Stimulated activated naive CD8-positive, alpha-beta T cell treated with anti-CD3 and anti-CD28 coated beads, Interleukin-15, amount 100 ng/mL, for 72 hours (primary cell): ENCODE data around the gene AP2A2.

Experiments used
- ATAC-seq: fragments of 150-1000 bp; cut with Tn5 transposase; 2 replicates; pipeline ENCODE4 v1.10.0; 2021; ENCODE audit warnings: mild to moderate bottlenecking, moderate library complexity
- DNase-seq, 2 donors: peaks; one replicate each; pipeline ENCODE4 v3.0.0; 2021 to 2022
- H3K27ac Mint-ChIP-seq, 2 donors: one replicate each; pipeline ENCODE4 v1.8.0; 2022; ENCODE audit warnings: mild to moderate bottlenecking in 2 of 2, mixed read lengths in 2 of 2, moderate library complexity in 2 of 2
- H3K27me3 Mint-ChIP-seq: one replicate; pipeline ENCODE4 v1.8.0; 2022; ENCODE audit warnings: mixed read lengths
- H3K4me1 Mint-ChIP-seq: one replicate; pipeline ENCODE4 v1.8.0; 2022; ENCODE audit warnings: mild to moderate bottlenecking, mixed read lengths
- H3K4me3 Mint-ChIP-seq, 2 donors: one replicate each; pipeline ENCODE4 v1.8.0; 2022; ENCODE audit warnings: mild to moderate bottlenecking in 2 of 2, mixed read lengths in 2 of 2, moderate library complexity in 1 of 2
- H3K9me3 Mint-ChIP-seq, 2 donors: one replicate each; pipeline ENCODE4 v1.8.0; 2022; ENCODE audit warnings: mixed read lengths in 2 of 2

AP2A2 gene

DNA sequence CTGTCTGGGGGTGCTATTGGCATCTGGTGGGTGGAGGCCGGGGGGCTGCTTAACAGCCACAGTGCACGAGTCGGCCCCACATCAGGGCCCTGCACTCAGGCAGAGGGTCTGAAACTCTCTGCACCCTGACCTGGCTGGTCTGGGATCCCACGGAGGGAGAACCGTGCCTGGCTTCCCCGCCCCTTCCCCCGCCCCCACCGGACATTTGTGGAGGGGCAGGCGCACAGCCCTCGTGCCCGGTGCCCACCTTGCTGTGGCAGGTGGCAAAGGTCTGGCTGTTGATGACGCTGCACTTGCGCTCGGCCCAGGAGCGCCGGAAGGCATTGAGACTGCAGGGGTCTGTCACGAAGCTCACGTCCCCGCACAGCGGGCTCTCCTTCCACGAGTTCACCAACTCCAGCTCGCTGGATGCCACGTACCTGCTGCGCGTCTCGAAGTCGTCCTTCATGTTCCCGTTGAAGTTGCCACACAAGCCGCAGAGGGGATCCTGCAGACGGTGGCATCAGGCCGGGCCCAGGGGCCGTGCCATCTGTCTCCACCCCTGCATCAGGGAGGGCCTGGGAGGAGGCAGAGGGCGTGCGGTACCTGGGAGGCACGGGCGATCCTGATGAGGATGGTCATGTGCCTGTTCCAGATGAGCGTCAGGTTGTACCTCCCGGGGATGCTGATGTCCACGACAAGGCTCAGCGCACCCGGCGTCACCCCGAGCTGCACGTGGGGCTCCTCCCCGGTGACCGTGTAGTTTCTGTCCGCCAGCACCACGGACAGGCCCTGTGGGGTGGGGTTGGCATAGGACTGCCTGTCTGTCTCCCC, 99.1 kb downstream of the AP2A2 start:
- no peaks in the 10 kb centered on the region for H3K4me1 Mint-ChIP-seq
- H3K4me3 Mint-ChIP-seq: no peak overlapping the region
- no peaks in the 10 kb centered on the region for H3K27me3 Mint-ChIP-seq
- DNase-seq (no peak), ATAC-seq (no peak)
- H3K9me3 Mint-ChIP-seq: no peaks in the 10 kb centered on the region
- H3K27ac Mint-ChIP-seq: no peak overlapping the region

DNA sequence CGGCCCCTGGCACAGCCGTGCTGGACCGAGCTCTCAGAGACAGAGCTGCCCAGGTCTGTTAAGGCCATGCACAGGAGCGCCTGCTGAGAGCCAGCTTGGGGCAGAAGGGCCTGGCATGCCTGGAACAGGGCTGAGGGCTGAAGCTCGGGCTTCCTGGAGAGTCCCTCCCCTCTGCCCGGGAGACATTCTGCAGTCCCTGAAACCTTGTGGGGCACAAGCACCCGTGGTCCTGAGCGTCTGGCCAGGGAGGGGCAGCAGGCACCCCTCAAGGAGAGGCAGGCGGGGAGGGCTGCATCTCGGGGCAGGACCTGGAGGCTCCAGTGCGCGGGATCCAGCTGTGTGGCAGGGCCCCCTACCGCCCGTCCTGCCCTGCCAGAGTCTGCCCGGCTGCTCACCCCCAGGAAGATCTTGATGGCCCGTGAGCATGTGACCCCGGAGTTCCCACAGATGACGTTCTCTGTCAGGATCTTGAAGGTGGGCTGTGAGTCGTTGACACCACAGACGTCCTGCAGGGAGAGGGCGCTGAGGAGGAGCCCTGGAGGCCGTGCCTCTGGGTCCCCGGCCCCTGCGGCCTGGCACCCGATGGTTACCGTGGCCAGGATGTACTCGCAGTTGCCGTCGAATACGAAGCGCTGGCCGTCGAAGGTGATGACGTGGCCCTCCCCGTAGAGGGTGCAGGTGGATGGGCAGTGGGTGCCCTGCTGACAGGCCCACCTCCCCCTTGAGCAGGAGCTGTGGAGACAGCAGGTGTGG, 99.9 kb downstream of the AP2A2 start:
- H3K27ac Mint-ChIP-seq: no peak overlapping the region
- no peaks in the 10 kb centered on the region for H3K9me3 Mint-ChIP-seq
- H3K4me1 Mint-ChIP-seq: no peaks in the 10 kb centered on the region
- H3K4me3 Mint-ChIP-seq: no peak overlapping the region
- ATAC-seq (no peak), DNase-seq (no peak)
- no peaks in the 10 kb centered on the region for H3K27me3 Mint-ChIP-seq

DNA sequence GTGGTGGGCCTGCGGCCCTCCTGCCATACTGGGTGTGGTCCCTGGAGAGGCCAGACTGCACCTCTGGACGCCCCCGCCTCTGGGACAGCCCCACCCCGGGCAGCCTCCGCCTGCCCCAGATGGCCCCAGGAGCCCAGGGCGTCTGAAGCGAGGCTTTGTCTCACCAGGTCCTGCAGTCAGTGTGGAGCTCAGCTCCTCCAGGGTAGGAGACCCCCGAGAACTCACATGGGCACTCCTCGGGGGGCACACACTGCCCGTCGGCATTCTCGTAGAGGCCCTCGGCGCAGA, 100.4 kb downstream of the AP2A2 start:
- H3K27me3 Mint-ChIP-seq: no peaks in the 10 kb centered on the region

DNA sequence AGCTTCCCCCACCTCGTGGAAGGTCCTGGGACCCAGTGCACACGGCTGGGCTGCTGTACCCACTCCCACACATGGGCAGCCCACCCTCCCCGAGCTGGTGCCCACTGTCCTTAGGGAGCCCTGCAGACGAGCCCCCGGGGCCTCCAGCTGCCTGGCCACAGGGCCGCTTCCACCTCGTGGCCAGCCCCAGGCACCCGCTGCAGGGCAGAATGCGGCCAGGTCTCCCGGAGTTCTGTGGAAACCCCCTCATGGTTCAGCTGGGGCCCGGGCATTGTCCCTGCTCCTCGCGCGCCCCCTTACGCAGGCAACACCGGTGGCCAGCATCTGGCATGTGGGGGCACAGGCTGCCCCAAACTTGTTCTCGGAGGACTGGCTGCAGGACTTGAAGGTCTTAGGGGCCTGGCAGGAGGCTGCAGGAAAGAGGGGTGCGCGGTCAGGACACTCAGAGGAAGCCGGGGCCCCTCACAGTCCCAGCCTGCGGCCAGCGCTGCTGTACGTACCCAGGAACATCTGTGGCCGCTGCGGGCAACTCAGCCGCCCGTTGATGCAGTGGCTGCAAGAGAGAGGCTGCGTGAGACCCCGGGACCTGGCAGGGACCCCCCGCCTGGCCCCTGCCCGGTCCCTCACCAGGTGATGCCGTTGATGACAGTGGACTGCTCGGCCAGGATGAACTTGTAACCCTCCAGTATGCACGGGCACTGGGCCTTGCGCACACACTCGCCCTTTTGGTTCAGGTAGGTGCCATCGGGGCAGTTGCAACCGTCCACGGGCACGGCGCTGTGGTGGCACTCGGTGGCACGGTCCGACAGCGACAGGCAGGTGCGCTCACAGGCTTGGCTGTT, 101.2 kb downstream of the AP2A2 start:
- ATAC-seq (no peak), DNase-seq (no peak)
- Mint-ChIP-seq H3K27ac (no peak overlapping the region), H3K4me3 (no peak overlapping the region), H3K9me3 (no peaks in the 10 kb centered on the region), H3K27me3 (no peaks in the 10 kb centered on the region), H3K4me1 (no peaks in the 10 kb centered on the region)

More for the DNA sequence above, 100.4 kb downstream of the AP2A2 start:
- DNase-seq: no peak
- H3K9me3 Mint-ChIP-seq: no peaks in the 10 kb centered on the region
- ATAC-seq: peak; percentile 8
- no peak overlapping the region for H3K4me3 Mint-ChIP-seq
- H3K4me1 Mint-ChIP-seq: no peaks in the 10 kb centered on the region
- H3K27ac Mint-ChIP-seq: no peak overlapping the region

DNA sequence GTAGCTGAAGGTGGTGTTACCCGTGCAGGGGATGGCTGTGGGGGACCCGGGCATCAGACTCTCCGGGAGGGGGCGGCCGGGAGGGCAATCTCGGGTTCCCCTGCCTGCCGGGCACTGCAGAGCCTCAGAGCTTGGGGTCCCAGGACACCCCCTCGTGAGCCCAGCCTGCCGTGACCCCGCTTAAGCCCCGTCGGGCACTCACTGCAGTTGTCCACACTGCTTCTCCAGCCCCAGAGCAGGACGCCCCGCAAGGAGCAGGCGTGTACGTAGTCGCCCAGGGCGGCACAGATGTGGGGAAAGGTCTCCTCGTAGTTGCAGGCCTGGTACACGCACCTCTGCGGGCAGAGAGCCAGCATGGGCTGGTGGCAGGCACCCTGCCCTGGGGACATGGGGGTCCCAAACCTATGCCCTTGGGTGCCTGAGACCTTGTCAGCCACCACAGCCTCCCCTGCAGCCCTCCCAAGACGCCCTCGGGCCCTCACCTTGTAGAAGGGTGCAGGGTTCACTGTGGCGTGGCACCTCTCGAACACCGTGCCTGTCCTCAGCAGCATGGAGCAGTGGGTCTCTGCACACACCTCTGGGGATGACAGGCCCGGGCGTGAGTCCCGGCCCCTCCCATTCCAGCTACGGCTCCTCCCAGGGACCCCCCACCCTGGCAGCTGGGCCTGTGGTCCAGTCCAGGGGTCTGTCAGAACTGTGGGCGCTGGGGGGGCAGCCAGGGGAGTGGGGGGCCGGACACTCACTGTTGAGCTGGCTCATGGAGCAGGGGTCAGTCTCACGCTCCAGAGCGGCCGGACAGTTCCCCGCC, 102.0 kb downstream of the AP2A2 start:
- DNase-seq: no peak
- ATAC-seq: no peak
- H3K4me1 Mint-ChIP-seq: no peaks in the 10 kb centered on the region
- H3K9me3 Mint-ChIP-seq: peaks cover 0 to 7% of the 10 kb centered on the region in 2 donors
- H3K4me3 Mint-ChIP-seq: no peak overlapping the region
- no peak overlapping the region for H3K27ac Mint-ChIP-seq
- H3K27me3 Mint-ChIP-seq: no peaks in the 10 kb centered on the region

DNA sequence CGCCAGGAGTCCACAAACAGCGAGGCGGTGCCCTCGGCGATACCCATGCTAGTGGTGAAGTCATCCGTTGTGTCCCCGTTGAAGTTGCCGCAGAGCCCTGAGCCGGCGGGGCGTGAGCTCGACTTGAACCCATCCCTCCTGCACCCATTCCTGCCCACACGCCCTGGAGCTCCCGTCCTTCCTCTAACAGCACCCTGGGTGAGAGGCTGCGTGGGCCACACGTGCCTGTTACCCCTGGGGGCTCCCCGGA, 102.5 kb downstream of the AP2A2 start:
- Mint-ChIP-seq H3K4me3 (no peak overlapping the region), H3K27ac (peak overlapping the region in 1 of 2 donors; percentile 20), H3K9me3 (peaks cover 0 to 7% of the 10 kb centered on the region in 2 donors), H3K27me3 (no peaks in the 10 kb centered on the region), H3K4me1 (no peaks in the 10 kb centered on the region)
- DNase-seq (no peak), ATAC-seq (no peak)

DNA sequence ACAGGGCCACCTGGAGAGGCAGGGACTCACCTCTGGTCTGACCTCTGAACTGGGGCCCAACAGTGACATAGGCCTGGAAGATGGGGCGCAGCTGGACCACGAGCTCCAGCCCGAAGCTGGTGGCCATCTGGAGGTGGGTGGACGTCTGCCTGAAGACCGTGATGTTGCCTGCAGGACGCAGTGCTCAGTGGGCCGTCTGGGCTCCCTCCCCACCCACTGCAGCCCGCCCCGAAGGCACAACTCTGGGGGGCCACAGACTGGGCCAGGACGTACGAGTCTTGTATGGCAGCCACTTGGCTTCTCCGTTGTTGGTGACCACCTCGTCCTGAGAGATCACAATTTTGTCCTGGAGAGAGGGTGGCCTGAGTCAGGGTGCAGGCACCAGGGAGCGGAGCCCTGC, 102.9 kb downstream of the AP2A2 start:
- DNase-seq (no peak), ATAC-seq (no peak)
- Mint-ChIP-seq H3K9me3 (peaks cover 0 to 7% of the 10 kb centered on the region in 2 donors), H3K4me1 (no peaks in the 10 kb centered on the region), H3K4me3 (no peak overlapping the region), H3K27ac (peak overlapping the region in 1 of 2 donors; percentile 51), H3K27me3 (no peaks in the 10 kb centered on the region)

DNA sequence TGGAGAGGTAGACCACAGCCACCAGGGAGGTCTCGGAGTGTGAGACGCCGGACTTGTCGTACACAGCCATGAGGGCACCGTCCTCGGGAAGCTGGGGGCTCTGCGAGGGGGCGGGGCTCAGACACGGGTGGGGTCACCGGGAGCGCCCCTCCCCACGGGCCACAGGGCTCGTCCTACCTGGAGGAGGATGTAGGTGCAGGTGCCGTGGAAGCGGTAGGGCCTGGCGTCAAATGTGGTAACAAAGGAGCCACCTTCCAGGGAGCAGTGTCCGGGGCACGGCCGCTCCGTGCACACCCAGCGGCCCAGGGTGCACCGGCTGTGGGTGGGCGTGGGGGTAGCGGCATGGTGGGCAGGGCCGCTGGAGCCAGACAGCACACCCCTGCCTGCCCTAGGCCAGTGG, 103.4 kb downstream of the AP2A2 start:
- H3K27me3 Mint-ChIP-seq: no peaks in the 10 kb centered on the region
- peaks cover 0 to 7% of the 10 kb centered on the region in 2 donors for H3K9me3 Mint-ChIP-seq
- H3K27ac Mint-ChIP-seq: peak overlapping the region in 1 of 2 donors; percentile 51
- peak; percentile 19 for ATAC-seq
- no peak overlapping the region for H3K4me3 Mint-ChIP-seq
- no peaks in the 10 kb centered on the region for H3K4me1 Mint-ChIP-seq
- DNase-seq: no peak

DNA sequence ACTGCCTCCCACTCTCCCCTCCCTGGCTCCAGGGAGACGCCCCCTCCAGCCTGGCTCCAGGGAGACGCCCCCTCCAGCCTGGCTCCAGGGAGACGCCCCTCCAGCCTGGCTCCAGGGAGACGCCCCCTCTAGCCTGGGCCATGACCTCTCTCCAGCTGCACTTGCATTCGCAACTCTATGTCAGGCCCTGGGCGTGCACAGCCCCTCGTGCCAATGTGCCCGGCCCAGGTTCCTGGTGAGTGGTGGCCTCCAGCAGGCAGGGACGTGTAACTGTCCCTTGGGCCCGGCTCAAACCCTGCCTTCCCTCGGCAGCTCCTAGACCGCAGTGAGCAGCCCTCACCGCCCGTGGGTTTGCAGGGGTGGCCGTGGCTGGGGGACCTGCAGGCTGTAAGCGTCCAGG, 104.0 kb downstream of the AP2A2 start:
- H3K4me3 Mint-ChIP-seq: no peak overlapping the region
- H3K4me1 Mint-ChIP-seq: no peaks in the 10 kb centered on the region
- peaks cover 0 to 7% of the 10 kb centered on the region in 2 donors for H3K9me3 Mint-ChIP-seq
- DNase-seq (no peak), ATAC-seq (peak; percentile 2)
- no peaks in the 10 kb centered on the region for H3K27me3 Mint-ChIP-seq
- H3K27ac Mint-ChIP-seq: no peak overlapping the region

DNA sequence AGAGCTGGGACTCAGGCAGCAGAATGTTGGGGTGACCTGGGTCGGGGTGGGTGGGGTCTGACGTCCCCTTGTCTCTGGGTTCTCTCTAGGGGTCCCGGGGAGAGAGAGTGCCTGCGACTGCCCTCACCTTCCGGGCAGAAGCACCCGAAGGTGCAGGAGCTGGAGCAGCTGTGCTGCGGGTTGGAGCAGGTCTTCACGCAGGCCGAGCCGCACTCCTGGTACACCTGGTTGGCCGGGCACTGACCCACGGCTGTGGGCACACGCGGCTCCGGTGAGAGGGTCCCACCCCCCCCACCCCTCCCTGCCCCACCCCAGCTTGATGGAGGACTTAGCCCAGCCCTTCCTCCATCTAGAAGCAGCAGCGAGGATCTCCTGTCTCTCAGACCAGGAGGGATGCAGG, 104.4 kb downstream of the AP2A2 start:
- H3K27me3 Mint-ChIP-seq: no peaks in the 10 kb centered on the region
- ATAC-seq: no peak
- no peak for DNase-seq
- no peak overlapping the region for H3K27ac Mint-ChIP-seq
- H3K9me3 Mint-ChIP-seq: peaks cover 0 to 7% of the 10 kb centered on the region in 2 donors
- H3K4me1 Mint-ChIP-seq: no peaks in the 10 kb centered on the region
- H3K4me3 Mint-ChIP-seq: no peak overlapping the region

DNA sequence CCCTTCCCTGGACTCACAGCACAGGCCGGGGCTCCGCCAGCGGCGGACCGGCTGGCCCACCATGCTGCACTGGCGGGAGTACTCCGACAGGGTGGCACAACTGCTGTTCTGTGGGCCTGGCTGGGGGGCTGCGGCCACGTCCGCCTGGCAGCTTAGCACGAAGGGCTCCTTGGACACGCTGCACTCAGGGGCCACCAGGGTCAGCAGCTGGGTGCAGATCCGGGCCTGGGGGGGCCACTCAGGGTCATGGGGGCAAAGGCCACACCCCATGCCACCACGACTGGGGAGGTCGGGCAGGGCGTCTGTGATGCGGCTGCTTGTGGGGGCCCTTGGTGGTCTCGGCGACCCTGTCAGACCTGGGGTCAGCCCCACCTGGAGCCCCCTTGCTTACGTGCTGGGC, 104.9 kb downstream of the AP2A2 start:
- Mint-ChIP-seq H3K4me3 (no peak overlapping the region), H3K27ac (no peak overlapping the region), H3K9me3 (peaks cover 0 to 7% of the 10 kb centered on the region in 2 donors), H3K4me1 (no peaks in the 10 kb centered on the region), H3K27me3 (no peaks in the 10 kb centered on the region)
- DNase-seq (no peak), ATAC-seq (no peak)

DNA sequence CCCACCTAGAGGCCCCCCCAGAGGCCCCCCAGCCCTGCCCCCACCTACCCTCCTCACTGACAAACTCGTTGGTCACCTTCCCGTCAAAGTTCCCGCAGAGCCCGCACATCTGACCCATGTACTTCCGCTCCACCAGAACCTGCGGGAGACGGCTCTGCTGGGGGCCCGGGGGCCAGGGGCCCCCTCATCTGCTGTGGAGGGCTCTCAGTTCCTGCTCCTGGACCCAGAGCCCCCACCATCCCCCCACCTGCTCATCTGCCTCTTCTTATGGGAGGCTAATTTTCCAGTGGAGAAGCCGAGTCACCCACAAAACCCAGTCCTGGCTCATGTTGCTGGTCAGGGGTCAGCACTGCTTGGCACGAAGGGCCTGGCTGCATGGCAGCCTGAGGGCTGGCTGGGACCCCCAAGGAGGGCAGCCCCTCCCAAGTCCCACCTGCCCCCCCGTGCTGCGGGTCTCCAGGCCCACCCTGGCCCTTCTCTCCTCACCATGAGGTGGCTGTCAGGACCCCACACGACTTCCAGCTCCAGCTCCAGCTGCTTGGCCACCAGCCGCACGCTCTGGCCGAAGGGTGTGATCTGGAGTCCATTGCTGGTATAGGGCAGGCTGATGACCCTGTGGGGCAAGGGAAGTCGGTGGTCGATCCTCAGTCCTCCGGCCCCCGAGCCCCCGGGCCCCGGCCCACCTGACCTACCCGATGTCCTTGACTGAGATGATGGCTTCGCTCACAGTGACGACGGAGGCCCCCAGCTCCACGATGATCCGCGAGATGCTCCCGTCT, 105.6 kb downstream of the AP2A2 start:
- ATAC-seq (no peak), DNase-seq (no peak)
- Mint-ChIP-seq H3K4me1 (no peaks in the 10 kb centered on the region), H3K9me3 (peaks cover 0 to 7% of the 10 kb centered on the region in 2 donors), H3K4me3 (no peak overlapping the region), H3K27me3 (no peaks in the 10 kb centered on the region), H3K27ac (peak overlapping the region in 1 of 2 donors; percentile 19)

DNA sequence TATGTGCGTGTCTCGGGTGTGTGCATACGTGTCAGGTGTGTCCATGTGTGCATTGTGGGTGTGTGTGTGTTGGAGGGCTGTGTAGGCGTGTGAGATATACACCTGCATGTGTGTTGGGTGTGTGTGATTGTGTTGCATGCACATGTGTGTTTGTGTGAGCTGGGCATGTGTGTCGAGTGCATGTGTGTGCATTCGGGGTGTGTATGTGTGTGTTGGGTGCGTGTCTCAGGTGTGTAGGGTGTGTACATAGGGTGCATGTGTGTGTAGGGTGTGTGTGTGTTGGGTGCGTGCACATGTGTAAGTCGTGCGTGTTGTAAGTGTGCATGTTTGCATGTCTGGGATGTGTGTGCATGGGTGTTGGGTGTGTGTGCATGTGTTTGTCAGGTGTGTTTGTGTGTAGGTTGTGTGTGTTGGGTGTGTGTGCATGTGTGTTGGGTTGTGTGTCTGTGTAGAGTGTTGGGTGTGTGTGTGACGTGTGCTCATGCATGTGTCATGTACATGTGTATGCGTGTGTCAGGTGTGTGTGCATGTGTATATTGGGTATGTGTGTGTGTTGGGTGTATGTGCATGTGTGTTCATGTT, 106.7 kb downstream of the AP2A2 start:
- Mint-ChIP-seq H3K27ac (no peak overlapping the region), H3K9me3 (peaks cover 0 to 7% of the 10 kb centered on the region in 2 donors), H3K4me1 (no peaks in the 10 kb centered on the region), H3K27me3 (no peaks in the 10 kb centered on the region), H3K4me3 (no peak overlapping the region)
- DNase-seq (no peak), ATAC-seq (no peak)

DNA sequence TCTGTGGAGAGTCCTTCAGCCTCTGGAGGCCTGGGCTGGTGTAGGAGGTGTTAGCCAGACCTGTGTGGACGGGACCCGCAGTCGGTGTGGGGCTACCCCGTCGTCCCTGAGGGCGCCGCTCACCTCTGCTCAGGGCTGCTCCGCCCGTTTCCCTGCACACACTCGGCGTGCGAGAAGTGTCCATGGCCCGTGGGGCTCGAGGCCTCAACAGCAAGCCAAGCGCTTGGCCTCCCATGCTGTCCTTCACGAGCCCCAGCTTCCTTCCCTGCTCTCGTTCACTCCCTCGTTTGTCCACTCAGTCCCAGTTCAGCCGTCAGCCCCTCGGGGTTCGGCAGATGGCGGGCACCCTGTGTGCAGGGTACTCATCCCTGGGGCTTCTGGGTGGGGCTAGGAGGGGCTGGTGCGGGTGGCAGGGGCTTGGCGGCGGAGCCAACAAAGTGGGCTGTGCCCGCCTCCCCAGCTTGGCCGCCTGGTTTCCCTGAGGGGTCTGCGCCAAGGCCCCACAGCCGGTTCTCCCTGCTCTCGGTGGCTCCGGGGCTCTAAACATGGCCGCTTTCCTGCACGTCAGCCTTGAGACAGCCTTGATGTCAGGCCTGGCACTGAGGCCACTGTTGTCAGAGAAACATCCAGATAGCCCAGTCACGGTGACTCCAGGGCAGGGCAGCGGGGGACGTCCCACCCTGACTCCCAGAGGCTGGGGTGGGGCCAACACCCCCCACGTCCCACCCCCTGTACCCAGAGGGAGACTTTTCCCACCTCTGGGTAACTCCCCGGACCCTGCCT, 107.5 kb downstream of the AP2A2 start:
- H3K27ac Mint-ChIP-seq: no peak overlapping the region
- H3K4me3 Mint-ChIP-seq: no peak overlapping the region
- no peaks in the 10 kb centered on the region for H3K27me3 Mint-ChIP-seq
- H3K4me1 Mint-ChIP-seq: no peaks in the 10 kb centered on the region
- no peak for DNase-seq
- H3K9me3 Mint-ChIP-seq: peaks cover 0 to 7% of the 10 kb centered on the region in 2 donors
- ATAC-seq: no peak
